ENCODE measurements around the gene SLC4A9.

Gene SLC4A9

GRCh38 chr5:140362311-140362710 lies 2.3 kb downstream of the SLC4A9 start:
- FAIRE-seq: no peak

DNA sequence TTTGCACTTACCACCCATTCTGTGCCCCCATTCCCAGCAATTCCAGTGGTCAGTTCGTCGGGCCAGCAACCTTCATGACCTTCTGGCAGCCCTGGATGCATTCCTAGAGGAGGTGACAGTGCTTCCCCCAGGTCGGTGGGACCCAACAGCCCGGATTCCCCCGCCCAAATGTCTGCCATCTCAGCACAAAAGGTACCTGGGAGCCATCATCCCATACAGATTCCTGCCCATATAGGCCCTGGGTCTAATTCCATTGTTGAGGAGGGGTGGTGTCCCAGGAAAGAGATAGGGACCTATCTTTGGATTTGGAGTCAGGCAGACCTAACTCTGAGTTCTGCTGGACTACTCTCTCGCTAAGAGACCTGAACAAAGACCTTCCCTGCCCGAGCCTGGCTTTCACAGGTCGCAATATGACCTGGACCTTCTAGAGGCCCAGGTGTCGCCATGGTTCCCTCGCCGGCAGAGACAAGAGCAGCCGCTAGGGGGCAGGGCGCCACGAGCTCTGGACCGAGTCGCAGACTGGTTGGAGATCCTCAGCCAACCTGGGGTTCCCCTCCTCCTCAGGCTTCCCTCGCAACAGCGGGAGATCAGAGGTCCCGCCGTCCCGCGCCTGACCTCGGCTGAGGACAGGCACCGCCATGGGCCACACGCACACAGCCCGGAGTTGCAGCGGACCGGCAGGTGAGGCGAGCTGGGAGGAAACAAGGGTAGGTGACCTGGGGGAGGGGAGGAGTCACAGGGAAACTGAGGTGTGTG lies 3.1 kb downstream of the SLC4A9 start:
- FAIRE-seq: no peak

DNA sequence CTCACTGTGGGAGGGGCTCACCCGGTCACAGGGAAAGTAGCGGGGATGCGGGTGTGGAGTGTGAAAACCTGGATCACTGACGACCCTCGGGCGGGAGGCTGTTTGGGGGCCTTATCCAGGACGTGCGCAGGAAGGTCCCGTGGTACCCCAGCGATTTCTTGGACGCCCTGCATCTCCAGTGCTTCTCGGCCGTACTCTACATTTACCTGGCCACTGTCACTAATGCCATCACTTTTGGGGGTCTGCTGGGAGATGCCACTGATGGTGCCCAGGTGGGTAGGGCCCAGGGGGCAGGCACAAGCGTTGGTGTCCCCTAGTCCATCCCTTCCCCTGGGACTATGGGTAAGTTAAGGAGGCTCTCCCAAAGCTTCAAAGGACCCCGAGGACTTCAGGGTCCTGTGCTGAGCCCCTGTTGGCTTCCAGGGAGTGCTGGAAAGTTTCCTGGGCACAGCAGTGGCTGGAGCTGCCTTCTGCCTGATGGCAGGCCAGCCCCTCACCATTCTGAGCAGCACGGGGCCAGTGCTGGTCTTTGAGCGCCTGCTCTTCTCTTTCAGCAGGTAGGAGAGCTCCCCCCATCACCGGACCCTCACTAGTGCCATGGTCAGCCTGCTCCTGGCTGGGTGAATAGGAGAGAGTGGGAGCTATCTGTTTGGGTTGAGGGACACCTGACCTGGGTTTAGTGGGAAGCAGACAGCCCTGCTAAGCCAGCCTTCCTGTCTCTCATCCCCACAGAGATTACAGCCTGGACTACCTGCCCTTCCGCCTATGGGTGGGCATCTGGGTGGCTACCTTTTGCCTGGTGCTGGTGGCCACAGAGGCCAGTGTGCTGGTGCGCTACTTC lies 3.9 kb downstream of the SLC4A9 start:
- FAIRE-seq: no peak

- FAIRE-seq: no peak
Measured at GRCh38 chr5:140364472-140364765, 4.4 kb downstream of the SLC4A9 start.

GRCh38 chr5:140365282-140365681 lies 5.3 kb downstream of the SLC4A9 start:
- FAIRE-seq: no peak

- no peak for FAIRE-seq
Measured at GRCh38 chr5:140365941-140366340, 5.9 kb downstream of the SLC4A9 start.

DNA sequence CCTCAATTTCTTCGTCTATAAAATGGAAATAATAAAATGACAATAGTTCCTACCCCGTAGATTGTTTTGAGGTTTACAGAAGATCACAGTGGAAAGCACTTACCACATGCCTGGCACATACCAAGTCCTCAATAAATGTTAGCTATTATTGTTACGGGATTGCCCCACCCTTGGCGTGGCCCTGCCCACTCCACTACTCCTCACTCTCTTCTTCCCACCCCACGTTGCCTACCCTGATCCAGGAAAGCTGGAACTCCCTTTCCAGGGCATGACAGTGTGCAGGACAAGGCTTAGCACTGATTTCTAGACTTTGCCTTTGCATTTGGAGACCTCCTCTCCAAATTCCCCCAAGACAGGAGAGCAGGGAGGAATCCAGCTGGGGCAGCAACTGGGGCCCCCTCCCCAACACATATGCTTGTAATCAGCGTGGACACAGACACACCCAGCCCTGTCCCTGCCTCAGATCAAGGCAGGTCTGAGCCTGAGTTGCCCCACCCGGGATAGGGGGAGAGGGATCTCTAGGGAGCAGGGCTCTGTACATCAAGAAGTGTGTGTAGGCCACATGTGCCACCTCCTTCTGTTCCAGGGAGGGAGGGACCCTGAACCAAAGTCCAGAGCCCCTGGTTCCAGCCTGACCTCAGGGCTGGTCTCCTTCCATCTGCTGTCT lies 6.7 kb downstream of the SLC4A9 start:
- no peak for FAIRE-seq

DNA sequence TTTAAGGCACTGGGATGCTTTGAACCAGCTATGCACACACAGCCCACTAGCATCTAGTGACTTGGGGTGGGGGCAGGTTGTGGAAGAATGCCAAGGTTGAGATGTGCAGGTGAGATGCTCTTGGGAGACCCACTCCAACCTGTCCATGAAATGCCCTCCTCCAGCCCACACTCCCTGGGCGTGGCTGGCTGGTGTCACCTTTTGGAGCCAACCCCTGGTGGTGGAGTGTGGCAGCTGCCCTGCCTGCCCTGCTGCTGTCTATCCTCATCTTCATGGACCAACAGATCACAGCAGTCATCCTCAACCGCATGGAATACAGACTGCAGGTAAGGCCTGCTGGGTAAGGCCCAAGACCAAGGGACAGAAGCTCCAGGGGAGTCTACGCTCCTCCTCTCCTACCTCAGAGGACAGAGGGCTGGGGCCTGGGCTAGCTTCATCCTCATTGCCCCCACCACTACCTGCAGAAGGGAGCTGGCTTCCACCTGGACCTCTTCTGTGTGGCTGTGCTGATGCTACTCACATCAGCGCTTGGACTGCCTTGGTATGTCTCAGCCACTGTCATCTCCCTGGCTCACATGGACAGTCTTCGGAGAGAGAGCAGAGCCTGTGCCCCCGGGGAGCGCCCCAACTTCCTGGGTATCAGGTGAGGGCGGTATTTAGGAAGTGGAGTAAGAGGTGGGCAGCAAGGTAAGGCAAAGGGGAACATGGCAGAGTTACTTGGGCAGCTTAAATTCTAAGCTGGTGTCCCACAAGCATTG lies 7.4 kb downstream of the SLC4A9 start:
- FAIRE-seq: no peak

- FAIRE-seq: no peak
Measured at GRCh38 chr5:140371356-140372151, 11.6 kb downstream of the SLC4A9 start.

DNA sequence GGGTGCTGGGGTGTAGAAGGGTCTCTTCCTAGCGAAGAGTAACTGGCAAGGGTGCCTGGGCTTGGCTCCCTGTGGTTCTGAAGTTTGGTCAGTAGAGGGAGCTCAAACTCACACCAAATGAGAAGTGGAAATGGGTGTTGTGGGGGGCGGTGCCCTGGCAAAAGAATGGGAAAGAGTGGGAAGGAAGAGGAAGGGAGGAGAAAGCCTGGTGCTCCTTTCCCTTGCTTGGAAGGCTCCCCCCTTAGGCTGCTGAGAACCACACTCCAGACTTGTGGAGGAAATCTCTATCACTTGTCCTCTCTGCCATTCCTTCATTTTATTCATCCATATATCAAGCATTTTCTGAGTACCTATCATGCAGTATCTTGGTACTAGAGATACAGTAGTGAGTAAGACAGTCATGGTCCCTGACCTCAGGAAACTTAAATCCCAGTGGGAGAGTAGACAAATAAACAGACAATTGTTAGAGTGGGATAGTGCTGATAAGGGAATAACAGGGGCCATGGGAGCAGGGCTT lies 13.0 kb downstream of the SLC4A9 start:
- peak; percentile 93 for FAIRE-seq

- no peak for FAIRE-seq
Measured at GRCh38 chr5:140381351-140381750, 21.4 kb downstream of the SLC4A9 start.

GRCh38 chr5:140381972-140382371 lies 22.0 kb downstream of the SLC4A9 start:
- FAIRE-seq: no peak

- FAIRE-seq: no peak
Measured at GRCh38 chr5:140382866-140383265, 22.9 kb downstream of the SLC4A9 start.

DNA sequence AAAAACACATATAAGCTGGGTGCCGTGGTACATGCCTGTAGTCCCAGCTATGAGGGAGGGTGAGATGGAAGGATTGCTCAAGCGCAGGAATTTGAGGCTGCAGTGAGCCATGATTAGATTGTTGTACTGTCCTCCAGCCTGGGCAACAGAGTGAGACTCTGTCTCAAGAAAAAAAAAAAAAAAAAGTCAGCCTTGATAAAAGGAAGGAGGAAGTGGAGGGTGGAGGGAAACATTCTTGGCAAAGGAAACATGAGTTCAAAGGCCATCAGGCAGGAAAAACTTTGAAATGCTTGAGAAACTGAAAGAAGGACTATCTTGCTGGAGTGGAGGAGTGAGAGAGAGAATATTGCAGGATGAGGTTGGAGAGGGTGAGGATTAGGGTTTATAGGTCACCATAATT lies 23.3 kb downstream of the SLC4A9 start:
- no peak for FAIRE-seq

DNA sequence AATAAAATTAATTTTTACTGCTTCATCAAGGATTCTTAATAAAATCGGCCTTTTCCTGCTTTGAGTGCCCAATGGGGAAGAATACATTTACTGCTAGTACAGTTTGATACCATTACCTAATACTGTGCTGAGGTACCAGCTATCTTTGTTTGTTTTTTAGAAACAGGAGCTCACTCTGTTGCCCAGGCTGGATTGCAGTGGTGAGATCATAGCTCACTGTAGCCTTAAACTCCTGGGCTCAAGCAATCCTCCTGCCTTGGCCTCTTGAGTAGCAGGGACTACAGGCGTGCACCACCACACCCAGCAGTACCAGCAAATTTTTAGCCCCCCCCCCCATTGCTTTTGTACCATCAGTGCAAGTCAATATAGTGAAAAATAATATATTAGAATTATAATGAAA lies 28.1 kb downstream of the SLC4A9 start:
- no peak for FAIRE-seq

GRCh38 chr5:140391312-140391711 lies 31.3 kb downstream of the SLC4A9 start:
- FAIRE-seq: no peak

- no peak for FAIRE-seq
Measured at GRCh38 chr5:140391732-140392131, 31.7 kb downstream of the SLC4A9 start.

DNA sequence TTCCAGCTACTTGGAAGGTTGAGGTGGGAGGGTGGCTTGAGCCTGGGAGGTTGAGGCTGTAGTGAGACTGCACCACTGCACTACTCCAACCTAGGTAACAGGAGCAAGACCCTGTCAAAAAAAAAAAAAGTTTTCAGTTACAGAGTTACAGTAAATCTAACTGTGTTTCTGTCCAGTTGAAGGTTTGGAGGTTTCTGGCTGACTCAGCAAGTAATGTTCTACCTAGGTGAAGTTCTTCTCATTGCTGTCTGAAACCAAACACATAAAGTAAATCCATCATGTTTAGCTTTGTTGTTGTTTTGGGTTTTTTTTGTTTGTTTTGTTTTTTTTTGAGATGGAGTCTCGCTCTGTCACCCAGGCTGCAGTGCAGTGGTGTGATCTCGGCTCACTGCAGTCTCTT lies 33.7 kb downstream of the SLC4A9 start:
- no peak for FAIRE-seq

DNA sequence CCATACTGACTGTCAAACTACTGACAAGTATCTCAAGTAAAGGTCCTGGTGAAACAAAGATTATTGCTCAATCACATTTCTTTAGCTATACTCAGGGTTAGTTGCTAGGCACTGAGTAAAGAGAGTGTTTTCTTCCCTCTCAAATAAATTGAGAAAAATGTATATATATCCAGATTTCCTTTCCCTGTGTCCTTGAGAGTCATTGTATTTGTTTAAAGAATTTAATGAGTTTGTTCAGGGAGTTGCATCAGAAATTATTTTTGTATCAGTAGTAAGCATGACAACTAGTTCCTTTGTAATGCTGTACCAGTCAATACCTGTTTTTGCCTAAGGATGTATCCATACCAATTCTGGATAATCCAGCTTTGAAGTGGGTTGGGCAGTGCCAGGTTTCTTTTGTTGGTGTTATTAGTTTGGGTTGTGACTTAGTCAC lies 38.4 kb downstream of the SLC4A9 start:
- no peak for FAIRE-seq

GRCh38 chr5:140399979-140400729 lies 40.2 kb downstream of the SLC4A9 start:
- no peak for FAIRE-seq

GRCh38 chr5:140400730-140401361 lies 40.9 kb downstream of the SLC4A9 start:
- no peak for FAIRE-seq
